ENCODE results near the gene BASP1.

Gene BASP1

GRCh38 chr5:17294639-17295311 is 77.3 kb downstream of the BASP1 start:
- DNase-seq (ENCODE audit: low read depth), result no peak
- in situ Hi-C loops (cut with HindIII; ENCODE audit: low sequenced_read_pairs), result no loop called here
- no peak overlapping the region for H3K4me3 ChIP-seq (ENCODE audit: low read depth, low read length)
- no peak for TF ChIP-seq CTCF (IDR thresholded peaks at IDR 0.05; ENCODE audit: low read depth, low read length, missing control alignments)

- H3K4me3 ChIP-seq (ENCODE audit: low read depth, low read length), result no peak overlapping the region
- in situ Hi-C loops (cut with HindIII; ENCODE audit: low sequenced_read_pairs), result no loop called here
- no peak for TF ChIP-seq CTCF (IDR thresholded peaks at IDR 0.05; ENCODE audit: low read depth, low read length, missing control alignments)
- no peak for DNase-seq (ENCODE audit: low read depth)
Observed at GRCh38 chr5:17295671-17296070, 78.2 kb downstream of the BASP1 start.

- in situ Hi-C loops (cut with HindIII; ENCODE audit: low sequenced_read_pairs), result no loop called here
- no peak overlapping the region for H3K4me3 ChIP-seq (ENCODE audit: low read depth, low read length)
- TF ChIP-seq CTCF (IDR thresholded peaks at IDR 0.05; ENCODE audit: low read depth, low read length, missing control alignments), result no peak
Observed at GRCh38 chr5:17302106-17302505, 84.7 kb downstream of the BASP1 start.

GRCh38 chr5:17302604-17303003 is 85.2 kb downstream of the BASP1 start:
- no peak for TF ChIP-seq CTCF (IDR thresholded peaks at IDR 0.05; ENCODE audit: low read depth, low read length, missing control alignments)
- in situ Hi-C loops (cut with HindIII; ENCODE audit: low sequenced_read_pairs), result no loop called here
- no peak overlapping the region for H3K4me3 ChIP-seq (ENCODE audit: low read depth, low read length)

More at GRCh38 chr5:17302106-17302505, 84.7 kb downstream of the BASP1 start:
- no peak for DNase-seq (ENCODE audit: low read depth)

GRCh38 chr5:17304282-17304681 is 86.9 kb downstream of the BASP1 start:
- no peak for TF ChIP-seq CTCF (IDR thresholded peaks at IDR 0.05; ENCODE audit: low read depth, low read length, missing control alignments)
- DNase-seq (ENCODE audit: low read depth), result no peak
- in situ Hi-C loops (cut with HindIII; ENCODE audit: low sequenced_read_pairs), result no loop called here
- no peak overlapping the region for H3K4me3 ChIP-seq (ENCODE audit: low read depth, low read length)

More at GRCh38 chr5:17302604-17303003, 85.2 kb downstream of the BASP1 start:
- no peak for DNase-seq (ENCODE audit: low read depth)

- H3K4me3 ChIP-seq (ENCODE audit: low read depth, low read length), result no peak overlapping the region
- in situ Hi-C loops (cut with HindIII; ENCODE audit: low sequenced_read_pairs), result no loop called here
- DNase-seq (ENCODE audit: low read depth), result no peak
- no peak for TF ChIP-seq CTCF (IDR thresholded peaks at IDR 0.05; ENCODE audit: low read depth, low read length, missing control alignments)
Observed at GRCh38 chr5:17305017-17305416, 87.6 kb downstream of the BASP1 start.

Measured in astrocyte of the cerebellum (primary cell).